RWPE2 (cell line): ENCODE data around the gene MPG.
A peak's percentile ranks its signal among the peaks of the same experiment; 100 is the strongest.
"Not testable (repeated sequence)": the region's sequence is repeated elsewhere in the genome, so short reads cannot be mapped to it uniquely, and the experiment has no call there.

Experiments used
- ATAC-seq: fragments of 200-7000 bp; cut with Tn5 transposase; 3 replicates; pipeline ENCODE4 v1.9.1; 2021; ENCODE audit warnings: low read depth
- DNase-seq: peaks from one replicate; pipeline ENCODE4 v3.0.0-alpha.2; 2020; ENCODE audit warnings: low spot score
- H3K27ac ChIP-seq: fragments of 450-650 bp; 2 replicates; pipeline ENCODE4 v1.5.1; 2017; ENCODE audit warnings: mild to moderate bottlenecking; ENCODE audit not compliant: poor library complexity, severe bottlenecking
- H3K27me3 ChIP-seq: fragments of 250-450 bp; sonication (Bioruptor Pico); 2 replicates; pipeline ENCODE4 v1.5.1; 2021; ENCODE audit warnings: mild to moderate bottlenecking, moderate library complexity; ENCODE audit not compliant: insufficient read depth, poor library complexity, severe bottlenecking
- H3K36me3 ChIP-seq: fragments of 250-450 bp; sonication (Bioruptor Pico); 2 replicates; pipeline ENCODE4 v1.5.1; 2020; ENCODE audit warnings: low read depth, mild to moderate bottlenecking, moderate library complexity
- H3K4me1 ChIP-seq: fragments of 250-450 bp; sonication (Bioruptor Pico); 2 replicates; pipeline ENCODE4 v1.5.1; 2021; ENCODE audit warnings: mild to moderate bottlenecking, moderate library complexity; ENCODE audit not compliant: insufficient read depth, poor library complexity, severe bottlenecking
- H3K4me3 ChIP-seq: fragments of 250-450 bp; sonication (Bioruptor Pico); 2 replicates; pipeline ENCODE4 v1.5.1; 2021; ENCODE audit warnings: mild to moderate bottlenecking, moderate library complexity; ENCODE audit not compliant: severe bottlenecking
- H3K9me3 ChIP-seq: fragments of 250-450 bp; sonication (Bioruptor Pico); 2 replicates; pipeline ENCODE4 v1.5.1; 2021; ENCODE audit warnings: mild to moderate bottlenecking, moderate library complexity; ENCODE audit not compliant: severe bottlenecking
- TF ChIP-seq, protein P1 (sequence below): fragments of 450-650 bp; IDR thresholded peaks from one replicate; pipeline ENCODE4 v1.5.1; 2017; ENCODE audit warnings: mild to moderate bottlenecking, moderate library complexity; ENCODE audit not compliant: poor library complexity, severe bottlenecking

The MPG gene, protein sequence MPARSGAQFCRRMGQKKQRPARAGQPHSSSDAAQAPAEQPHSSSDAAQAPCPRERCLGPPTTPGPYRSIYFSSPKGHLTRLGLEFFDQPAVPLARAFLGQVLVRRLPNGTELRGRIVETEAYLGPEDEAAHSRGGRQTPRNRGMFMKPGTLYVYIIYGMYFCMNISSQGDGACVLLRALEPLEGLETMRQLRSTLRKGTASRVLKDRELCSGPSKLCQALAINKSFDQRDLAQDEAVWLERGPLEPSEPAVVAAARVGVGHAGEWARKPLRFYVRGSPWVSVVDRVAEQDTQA

DNA sequence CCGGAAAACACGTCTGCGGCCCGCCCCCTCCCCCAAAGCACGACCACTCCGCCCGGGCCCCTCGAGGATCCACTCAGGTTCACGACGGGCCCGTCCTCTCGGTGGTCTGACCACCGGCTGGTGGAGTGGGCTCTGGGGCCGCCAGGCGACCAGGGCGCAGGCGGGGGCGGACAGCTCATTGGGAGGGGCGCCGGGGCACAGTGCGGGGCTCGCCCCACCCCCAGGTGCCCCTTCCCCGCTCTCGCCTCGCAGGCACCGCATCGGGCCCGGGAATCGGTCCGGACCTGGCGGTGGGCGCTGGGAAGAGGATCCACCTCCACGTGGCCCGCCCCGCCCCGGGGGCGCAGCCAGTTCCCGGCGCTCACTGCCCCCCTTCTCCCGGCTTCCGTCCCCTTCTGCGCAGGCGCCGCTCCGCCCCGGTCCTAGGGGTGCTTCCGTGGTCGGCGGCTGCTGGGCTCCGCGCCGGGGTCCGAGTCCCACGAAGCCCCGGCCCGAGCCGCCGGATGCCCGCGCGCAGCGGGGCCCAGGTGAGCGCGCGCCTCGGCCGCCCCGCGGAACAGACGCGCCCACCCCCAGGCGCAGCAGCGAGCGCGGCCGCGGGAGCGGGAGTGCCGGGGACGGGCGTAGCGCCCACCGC, at the start of gene MPG:
Gene MPG (plus strand): TSS at position 419 of the 637 bp plus-strand sequence. CDS start 85 bp downstream, at position 504.
- Histone ChIP-seq H3K27me3 (no peaks in the 10 kb centered on the region), H3K36me3 (peaks cover 12% of the 10 kb centered on the region), H3K27ac (peak within 1 kb of the TSS; percentile 88), H3K4me1 (peaks cover 16% of the 10 kb centered on the region), H3K9me3 (no peaks in the 10 kb centered on the region), H3K4me3 (peak within 1 kb of the TSS; percentile 86)
- DNase-seq (no peak), ATAC-seq (peak; percentile 46)
- TF ChIP-seq, protein P1, sequence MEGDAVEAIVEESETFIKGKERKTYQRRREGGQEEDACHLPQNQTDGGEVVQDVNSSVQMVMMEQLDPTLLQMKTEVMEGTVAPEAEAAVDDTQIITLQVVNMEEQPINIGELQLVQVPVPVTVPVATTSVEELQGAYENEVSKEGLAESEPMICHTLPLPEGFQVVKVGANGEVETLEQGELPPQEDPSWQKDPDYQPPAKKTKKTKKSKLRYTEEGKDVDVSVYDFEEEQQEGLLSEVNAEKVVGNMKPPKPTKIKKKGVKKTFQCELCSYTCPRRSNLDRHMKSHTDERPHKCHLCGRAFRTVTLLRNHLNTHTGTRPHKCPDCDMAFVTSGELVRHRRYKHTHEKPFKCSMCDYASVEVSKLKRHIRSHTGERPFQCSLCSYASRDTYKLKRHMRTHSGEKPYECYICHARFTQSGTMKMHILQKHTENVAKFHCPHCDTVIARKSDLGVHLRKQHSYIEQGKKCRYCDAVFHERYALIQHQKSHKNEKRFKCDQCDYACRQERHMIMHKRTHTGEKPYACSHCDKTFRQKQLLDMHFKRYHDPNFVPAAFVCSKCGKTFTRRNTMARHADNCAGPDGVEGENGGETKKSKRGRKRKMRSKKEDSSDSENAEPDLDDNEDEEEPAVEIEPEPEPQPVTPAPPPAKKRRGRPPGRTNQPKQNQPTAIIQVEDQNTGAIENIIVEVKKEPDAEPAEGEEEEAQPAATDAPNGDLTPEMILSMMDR, result no peak

DNA sequence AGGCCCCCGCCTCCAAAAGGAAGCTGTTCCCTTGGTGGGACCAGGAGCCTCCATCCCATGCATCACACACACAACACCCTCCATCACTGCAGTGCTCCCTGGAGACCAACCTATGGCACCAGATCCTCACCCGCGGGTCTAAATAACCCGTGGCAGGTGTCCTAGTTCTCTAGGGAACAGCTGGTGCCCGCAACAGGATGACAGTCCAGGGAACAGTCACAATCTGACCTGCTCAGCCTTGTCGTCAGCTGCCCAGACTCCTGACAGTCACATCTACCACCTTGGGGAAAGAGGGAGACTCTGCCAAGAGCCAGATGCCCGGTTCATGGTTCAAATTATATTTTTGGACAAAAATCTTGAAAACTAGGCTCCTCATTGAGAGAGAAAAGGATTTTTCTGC, 47.4 kb upstream of the MPG start:
- not testable (repeated sequence) for ATAC-seq, H3K27ac ChIP-seq, DNase-seq, H3K27me3 ChIP-seq, H3K4me1 ChIP-seq, H3K9me3 ChIP-seq, H3K4me3 ChIP-seq, H3K36me3 ChIP-seq

DNA sequence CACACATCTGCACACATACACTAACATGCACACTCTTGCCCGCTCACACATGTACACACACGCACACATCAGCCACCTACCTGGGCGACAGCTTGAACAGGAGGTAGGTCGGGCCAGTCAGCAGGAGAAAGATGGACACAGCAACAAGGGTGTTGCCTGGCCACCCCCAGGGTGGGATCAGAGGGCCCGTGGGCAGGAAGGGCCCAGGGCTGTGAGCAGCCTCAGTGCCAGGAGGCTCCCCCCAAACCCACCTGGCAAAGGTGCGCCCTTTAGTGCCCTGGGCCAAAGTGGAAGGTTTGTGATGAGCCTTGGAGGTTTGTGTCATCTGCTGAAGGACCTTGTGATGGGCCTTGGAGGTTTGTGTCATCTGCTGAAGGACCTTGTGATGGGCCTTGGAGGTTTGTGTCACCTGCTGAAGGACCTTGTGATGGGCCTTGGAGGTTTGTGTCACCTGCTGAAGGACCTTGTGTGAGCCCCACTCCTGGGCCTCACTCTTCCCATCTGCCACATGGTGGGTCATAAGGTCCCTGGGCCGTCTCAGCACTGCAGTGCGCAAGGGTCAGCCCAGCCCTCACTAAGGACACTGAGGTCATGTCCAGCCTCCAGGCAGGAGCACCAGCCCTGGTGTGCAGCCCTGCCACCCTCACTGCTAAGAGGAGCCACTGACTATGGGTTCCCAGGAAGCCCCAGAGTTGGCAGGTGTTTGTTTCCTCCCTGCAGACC, 44.7 kb upstream of the MPG start:
- H3K27me3 ChIP-seq, DNase-seq, H3K36me3 ChIP-seq, H3K9me3 ChIP-seq, H3K27ac ChIP-seq, H3K4me1 ChIP-seq, ATAC-seq, H3K4me3 ChIP-seq: not testable (repeated sequence)

DNA sequence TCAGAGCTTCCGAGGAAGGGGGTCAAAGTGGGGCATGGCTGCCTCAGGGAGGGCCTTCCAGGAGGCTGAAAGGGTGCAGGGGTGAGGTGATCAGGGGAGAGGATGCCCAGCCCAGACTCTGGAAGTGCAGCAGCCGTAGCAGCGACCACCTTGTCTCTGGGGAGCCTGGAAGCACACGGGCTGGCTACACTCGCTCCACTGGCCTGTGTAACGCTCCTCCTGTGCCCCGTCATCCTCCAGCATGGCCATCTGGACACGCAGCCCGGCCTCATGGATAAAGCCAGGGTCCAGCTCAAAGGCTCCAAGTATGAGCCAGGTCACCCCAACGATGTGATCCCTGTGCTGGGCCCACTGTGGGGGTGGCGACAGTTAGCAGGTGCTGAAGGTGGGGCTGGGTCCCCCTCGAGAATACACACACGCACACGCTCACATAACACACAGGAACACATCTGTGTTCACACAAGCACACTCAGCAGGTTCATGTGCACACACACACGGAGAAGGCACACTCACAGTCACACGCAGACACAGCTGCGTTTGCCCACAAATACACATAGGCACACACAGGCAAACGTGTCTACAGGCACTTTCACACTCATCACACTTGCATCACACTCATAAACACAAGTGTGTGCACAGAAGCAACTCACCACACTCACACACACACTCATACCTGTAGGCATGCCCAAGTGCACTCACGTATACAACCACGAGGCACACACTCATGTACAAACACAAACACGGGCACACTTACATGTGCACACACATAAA, 44.0 kb upstream of the MPG start:
- no peak overlapping the region for H3K4me3 ChIP-seq
- no peak for ATAC-seq
- no peaks in the 10 kb centered on the region for H3K36me3 ChIP-seq
- H3K27ac ChIP-seq, result no peak overlapping the region
- TF ChIP-seq, protein P1, result no peak
- no peak for DNase-seq
- no peaks in the 10 kb centered on the region for H3K4me1 ChIP-seq
- H3K9me3 ChIP-seq, result no peaks in the 10 kb centered on the region
- no peaks in the 10 kb centered on the region for H3K27me3 ChIP-seq

DNA sequence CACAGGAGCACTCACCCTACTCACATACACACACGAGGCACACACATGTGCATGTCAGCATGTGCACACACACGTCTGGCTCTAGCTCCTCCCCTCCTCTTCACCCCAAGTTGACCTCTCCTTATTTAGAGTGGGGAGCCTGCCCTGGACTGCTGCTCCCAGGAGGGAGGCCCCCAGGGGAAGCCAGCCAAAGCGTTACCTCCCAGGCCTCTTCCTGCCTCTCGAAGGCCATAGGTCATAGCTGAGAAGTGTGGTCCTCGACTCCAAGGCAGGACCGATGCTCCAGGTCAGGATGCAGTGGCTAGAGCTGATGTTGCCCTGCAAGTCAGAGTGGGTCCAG, 43.4 kb upstream of the MPG start:
- H3K4me3 ChIP-seq, result no peak overlapping the region
- no peaks in the 10 kb centered on the region for H3K9me3 ChIP-seq
- no peak for ATAC-seq
- H3K27ac ChIP-seq, result no peak overlapping the region
- TF ChIP-seq, protein P1, result no peak
- H3K4me1 ChIP-seq, result no peaks in the 10 kb centered on the region
- H3K36me3 ChIP-seq, result 0 out of 2 replicates have a peak, but pooled peaks cover under 1% of the 10 kb centered on the region
- DNase-seq, result no peak
- no peaks in the 10 kb centered on the region for H3K27me3 ChIP-seq
